ENCODE results near the gene SUCLG2.

DNA sequence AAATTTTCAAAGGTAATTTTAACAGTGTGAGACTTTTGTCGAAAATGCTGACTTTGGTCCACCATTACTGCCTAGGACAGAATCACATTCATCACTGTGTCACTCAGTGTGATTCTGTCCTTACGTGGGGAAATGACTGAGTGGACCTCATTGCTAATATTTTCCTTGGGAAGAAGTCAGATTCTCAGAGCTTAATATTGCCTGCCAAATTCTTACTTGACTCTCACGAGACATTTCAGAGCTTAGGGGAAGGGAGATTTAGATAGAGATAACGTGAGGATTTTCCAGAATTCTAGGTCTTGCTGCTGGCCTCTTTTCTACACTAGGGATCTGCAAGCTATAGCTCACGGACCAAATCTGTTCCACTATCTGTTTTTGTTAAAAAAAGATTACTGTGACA is 270.4 kb downstream of the SUCLG2 start:
- TF ChIP-seq, protein P1, sequence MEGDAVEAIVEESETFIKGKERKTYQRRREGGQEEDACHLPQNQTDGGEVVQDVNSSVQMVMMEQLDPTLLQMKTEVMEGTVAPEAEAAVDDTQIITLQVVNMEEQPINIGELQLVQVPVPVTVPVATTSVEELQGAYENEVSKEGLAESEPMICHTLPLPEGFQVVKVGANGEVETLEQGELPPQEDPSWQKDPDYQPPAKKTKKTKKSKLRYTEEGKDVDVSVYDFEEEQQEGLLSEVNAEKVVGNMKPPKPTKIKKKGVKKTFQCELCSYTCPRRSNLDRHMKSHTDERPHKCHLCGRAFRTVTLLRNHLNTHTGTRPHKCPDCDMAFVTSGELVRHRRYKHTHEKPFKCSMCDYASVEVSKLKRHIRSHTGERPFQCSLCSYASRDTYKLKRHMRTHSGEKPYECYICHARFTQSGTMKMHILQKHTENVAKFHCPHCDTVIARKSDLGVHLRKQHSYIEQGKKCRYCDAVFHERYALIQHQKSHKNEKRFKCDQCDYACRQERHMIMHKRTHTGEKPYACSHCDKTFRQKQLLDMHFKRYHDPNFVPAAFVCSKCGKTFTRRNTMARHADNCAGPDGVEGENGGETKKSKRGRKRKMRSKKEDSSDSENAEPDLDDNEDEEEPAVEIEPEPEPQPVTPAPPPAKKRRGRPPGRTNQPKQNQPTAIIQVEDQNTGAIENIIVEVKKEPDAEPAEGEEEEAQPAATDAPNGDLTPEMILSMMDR (conservative IDR thresholded peaks at IDR 0.05 in 1 of 2, IDR thresholded peaks at IDR 0.05 in 1 of 2; ENCODE audit: extremely low read depth in 1 of 2, insufficient read depth in 1 of 2, low read depth in 1 of 2, low read length in 2 of 2): no peak
- TF ChIP-seq EZH2 (IDR thresholded peaks at IDR 0.05; ENCODE audit: borderline replicate concordance, low read length): no peak
